ENCODE measurements around the gene IL26. TPM values are rescaled to one million over a fixed set of nuclear protein-coding genes. Genes with fewer than 3 reads are reported as not detected.
"Not testable (repeated sequence)": the region's sequence is repeated elsewhere in the genome, so short reads cannot be mapped to it uniquely, and the experiment has no call there.

The IL26 gene
- total RNA-seq, 4 donors from 2014 or later, result not detected

DNA sequence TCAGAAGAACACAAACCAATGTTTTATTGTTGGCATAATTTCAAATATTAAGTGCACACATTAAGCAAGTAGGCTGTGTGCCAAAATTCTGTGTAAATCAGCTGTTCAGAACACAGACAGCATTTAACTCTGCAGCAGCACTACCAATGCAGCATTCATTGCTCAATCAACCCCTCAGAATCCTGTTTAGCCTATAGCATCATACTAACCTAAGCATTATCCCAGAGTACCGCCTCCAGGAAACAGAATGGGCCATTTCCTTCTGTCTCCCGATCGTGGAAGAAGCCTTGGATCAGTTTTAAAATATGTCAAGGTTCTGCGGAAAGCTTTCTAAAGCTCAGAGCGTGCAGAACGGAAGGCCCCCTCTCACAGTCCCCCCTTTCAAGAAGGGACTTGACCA, 3.3 kb downstream of the IL26 start:
- H3K4me3 ChIP-seq, result no peak overlapping the region

DNA sequence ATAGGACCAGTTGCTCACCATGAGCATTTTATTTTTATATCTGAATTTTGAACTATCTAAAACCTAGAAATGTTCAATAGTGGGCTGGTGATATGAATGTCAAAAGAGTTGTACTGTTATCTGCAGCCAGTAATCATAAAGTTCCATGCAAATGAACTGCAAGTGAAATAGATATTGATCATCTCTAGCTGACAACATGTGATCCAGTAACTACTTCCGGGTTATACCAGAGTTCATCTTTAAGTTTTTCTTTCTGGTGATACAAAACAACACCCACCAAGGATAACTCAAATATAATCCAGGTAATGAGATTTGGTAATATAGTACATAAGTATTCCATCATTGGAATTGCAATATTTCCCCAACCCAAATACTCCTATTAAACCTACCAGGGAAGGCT, 4.1 kb downstream of the IL26 start:
- no peak for DNase-seq (ENCODE audit: low spot score in 2 of 2)
- Histone ChIP-seq H3K4me3 (no peak overlapping the region), H3K9me3 (no peaks in the 10 kb centered on the region), H3K36me3 (no peaks in the 10 kb centered on the region), H3K4me1 (peaks cover 13% of the 10 kb centered on the region), H3K27ac (no peak overlapping the region), H3K27me3 (peaks cover 2% of the 10 kb centered on the region)
- 88% methylated on average over 1 of the region's 1 CpG for WGBS
- TF ChIP-seq EP300 (IDR thresholded peaks at IDR 0.05), result no peak
- TF ChIP-seq, protein P1, sequence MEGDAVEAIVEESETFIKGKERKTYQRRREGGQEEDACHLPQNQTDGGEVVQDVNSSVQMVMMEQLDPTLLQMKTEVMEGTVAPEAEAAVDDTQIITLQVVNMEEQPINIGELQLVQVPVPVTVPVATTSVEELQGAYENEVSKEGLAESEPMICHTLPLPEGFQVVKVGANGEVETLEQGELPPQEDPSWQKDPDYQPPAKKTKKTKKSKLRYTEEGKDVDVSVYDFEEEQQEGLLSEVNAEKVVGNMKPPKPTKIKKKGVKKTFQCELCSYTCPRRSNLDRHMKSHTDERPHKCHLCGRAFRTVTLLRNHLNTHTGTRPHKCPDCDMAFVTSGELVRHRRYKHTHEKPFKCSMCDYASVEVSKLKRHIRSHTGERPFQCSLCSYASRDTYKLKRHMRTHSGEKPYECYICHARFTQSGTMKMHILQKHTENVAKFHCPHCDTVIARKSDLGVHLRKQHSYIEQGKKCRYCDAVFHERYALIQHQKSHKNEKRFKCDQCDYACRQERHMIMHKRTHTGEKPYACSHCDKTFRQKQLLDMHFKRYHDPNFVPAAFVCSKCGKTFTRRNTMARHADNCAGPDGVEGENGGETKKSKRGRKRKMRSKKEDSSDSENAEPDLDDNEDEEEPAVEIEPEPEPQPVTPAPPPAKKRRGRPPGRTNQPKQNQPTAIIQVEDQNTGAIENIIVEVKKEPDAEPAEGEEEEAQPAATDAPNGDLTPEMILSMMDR (IDR thresholded peaks at IDR 0.05), result no peak
- TF ChIP-seq POLR2AphosphoS5 (IDR thresholded peaks at IDR 0.05), result no peak

More for the DNA sequence above, 3.3 kb downstream of the IL26 start:
- TF ChIP-seq, protein P1 (IDR thresholded peaks at IDR 0.05), result no peak
- TF ChIP-seq EP300 (IDR thresholded peaks at IDR 0.05) (no peak), POLR2A (IDR thresholded peaks at IDR 0.05) (no peak), POLR2AphosphoS5 (IDR thresholded peaks at IDR 0.05) (no peak)
- no peak for DNase-seq (ENCODE audit: low spot score in 2 of 2)
- no peak overlapping the region for H3K27ac ChIP-seq
- 37% methylated on average over 6 of the region's 6 CpGs for WGBS
- H3K27me3 ChIP-seq, result no peaks in the 10 kb centered on the region
- no peaks in the 10 kb centered on the region for H3K9me3 ChIP-seq
- no peaks in the 10 kb centered on the region for H3K36me3 ChIP-seq
- peaks cover 13% of the 10 kb centered on the region for H3K4me1 ChIP-seq

DNA sequence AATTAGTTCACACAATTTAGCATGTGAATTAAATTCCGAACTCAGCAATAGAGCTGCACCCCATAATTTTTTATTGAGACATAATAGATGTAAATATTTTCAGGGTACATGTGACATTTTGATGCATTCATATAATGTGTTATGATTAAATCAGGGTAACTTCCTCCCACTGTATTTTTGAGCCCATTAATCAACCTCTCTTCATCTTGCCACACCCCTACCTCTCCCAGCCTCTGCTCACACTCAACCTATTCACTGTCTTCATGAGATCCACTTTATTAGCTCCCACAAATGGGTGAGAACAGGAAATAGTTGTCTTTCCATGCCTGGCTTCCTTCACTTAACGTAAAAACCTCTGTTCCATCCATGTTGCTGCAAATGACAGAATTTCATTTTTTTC, 14.7 kb downstream of the IL26 start:
- no peak overlapping the region for H3K4me3 ChIP-seq
- H3K27ac ChIP-seq, result no peak overlapping the region
- H3K4me1 ChIP-seq, result no peaks in the 10 kb centered on the region
- H3K36me3 ChIP-seq, result no peaks in the 10 kb centered on the region
- TF ChIP-seq POLR2AphosphoS5 (IDR thresholded peaks at IDR 0.05) (no peak), EP300 (IDR thresholded peaks at IDR 0.05) (no peak), POLR2A (IDR thresholded peaks at IDR 0.05) (no peak)
- TF ChIP-seq, protein P1 (IDR thresholded peaks at IDR 0.05), result no peak
- H3K27me3 ChIP-seq, result peaks cover 33% of the 10 kb centered on the region
- no peaks in the 10 kb centered on the region for H3K9me3 ChIP-seq
- WGBS, result 82% methylated on average over 2 of the region's 2 CpGs
- no peak for DNase-seq (ENCODE audit: low spot score in 2 of 2)

DNA sequence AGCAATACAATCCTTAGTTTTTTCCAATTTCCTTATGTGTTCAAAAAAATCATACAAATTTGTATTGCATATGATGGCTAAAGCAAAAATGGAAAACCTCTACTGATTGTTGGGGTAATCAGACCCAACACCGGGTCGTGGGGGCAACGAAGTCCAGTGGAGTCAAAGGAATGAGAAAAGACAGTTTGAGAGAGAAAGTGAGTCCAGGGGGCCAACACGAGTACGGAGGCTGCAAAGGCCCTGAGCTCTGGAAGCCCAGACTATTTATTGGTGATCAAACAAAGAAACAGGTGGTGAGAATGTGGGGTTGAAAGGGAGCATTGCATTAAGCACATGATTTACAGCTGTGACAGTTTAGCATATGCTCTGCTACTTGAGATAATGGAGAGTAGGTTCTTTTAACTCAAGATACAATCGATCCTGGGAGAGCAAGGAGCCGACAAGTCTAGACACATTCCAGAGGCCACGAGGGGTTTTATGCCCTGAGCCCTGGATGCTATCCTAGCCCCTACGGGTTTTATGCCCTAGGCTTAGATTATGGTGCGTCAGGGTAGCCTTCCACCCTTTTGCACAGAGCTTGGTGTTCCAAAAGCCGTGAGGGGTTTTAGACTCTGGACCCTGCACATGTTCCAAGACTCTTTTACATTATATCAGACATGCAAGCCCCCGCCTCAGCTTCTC, 16.4 kb downstream of the IL26 start:
- not testable (repeated sequence) for DNase-seq (ENCODE audit: low spot score in 2 of 2)

DNA sequence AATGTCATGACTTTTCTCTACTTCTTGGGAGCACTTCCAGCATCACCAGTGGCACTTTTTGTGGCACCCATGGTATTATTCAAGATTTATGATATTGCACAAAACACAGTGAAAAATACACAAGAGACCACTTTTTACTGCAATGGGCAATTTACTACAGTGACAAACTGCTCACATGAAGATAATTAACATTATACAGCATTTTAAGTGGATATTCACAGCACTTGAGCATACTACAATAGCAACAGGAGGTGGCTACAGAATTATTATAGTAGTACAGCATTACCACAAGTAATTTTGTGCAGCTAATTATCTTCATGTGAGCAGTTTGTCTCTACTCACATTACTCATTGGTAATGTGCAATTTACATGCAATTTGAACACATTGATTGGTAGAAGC, 18.3 kb downstream of the IL26 start:
- DNase-seq (ENCODE audit: low spot score in 2 of 2), result no peak
- Histone ChIP-seq H3K4me3 (no peak overlapping the region), H3K27me3 (peaks cover 24% of the 10 kb centered on the region), H3K4me1 (no peaks in the 10 kb centered on the region), H3K9me3 (no peaks in the 10 kb centered on the region), H3K36me3 (no peaks in the 10 kb centered on the region), H3K27ac (no peak overlapping the region)
- TF ChIP-seq POLR2AphosphoS5 (IDR thresholded peaks at IDR 0.05), result no peak
- TF ChIP-seq, protein P1 (IDR thresholded peaks at IDR 0.05), result no peak
- TF ChIP-seq EP300 (IDR thresholded peaks at IDR 0.05), result no peak
- TF ChIP-seq POLR2A (IDR thresholded peaks at IDR 0.05), result no peak

More for the DNA sequence above, 16.4 kb downstream of the IL26 start:
- WGBS, result 36% methylated on average over 12 of the region's 12 CpGs
- H3K4me1 ChIP-seq, H3K36me3 ChIP-seq, H3K27ac ChIP-seq, H3K4me3 ChIP-seq, H3K9me3 ChIP-seq: not testable (repeated sequence)
- H3K27me3 ChIP-seq, result peaks cover 26% of the 10 kb centered on the region

DNA sequence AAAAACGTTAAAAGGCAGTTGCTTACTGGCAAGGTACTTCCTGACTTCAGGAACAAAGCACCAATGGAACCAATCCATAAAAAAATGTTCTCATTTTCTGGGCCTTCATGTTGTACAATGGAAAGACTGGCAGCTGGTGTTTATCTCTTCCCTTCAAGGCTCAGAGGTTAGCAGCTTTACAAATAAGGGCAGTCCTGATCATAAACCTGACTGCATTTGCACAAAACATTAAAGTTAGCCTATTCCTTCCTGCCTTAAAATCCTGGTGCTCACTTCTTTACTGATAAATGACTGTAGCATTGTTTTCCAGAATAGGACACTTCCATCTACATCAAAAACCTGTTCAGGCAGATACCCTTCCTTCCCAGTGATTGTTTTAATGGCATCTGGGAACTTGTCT, 19.2 kb downstream of the IL26 start:
- no peaks in the 10 kb centered on the region for H3K36me3 ChIP-seq

More for the DNA sequence above, 19.2 kb downstream of the IL26 start:
- no peaks in the 10 kb centered on the region for H3K9me3 ChIP-seq
- H3K27ac ChIP-seq, result no peak overlapping the region
- H3K27me3 ChIP-seq, result peaks cover 19% of the 10 kb centered on the region
- DNase-seq (ENCODE audit: low spot score in 2 of 2), result no peak
- H3K4me1 ChIP-seq, result no peaks in the 10 kb centered on the region
- H3K4me3 ChIP-seq, result no peak overlapping the region
- 25% methylated on average over 1 of the region's 1 CpG for WGBS
- TF ChIP-seq POLR2A (IDR thresholded peaks at IDR 0.05) (no peak), EP300 (IDR thresholded peaks at IDR 0.05) (no peak)

Data from suprapubic skin (tissue), 4 donors.